ENCODE data around the gene PDE3B. TPM values are rescaled to one million over a fixed set of nuclear protein-coding genes. Genes with fewer than 3 reads are reported as not detected.

Gene PDE3B
- total and polyA plus RNA-seq, 9 of the 15 experiments (the other 6 are each of a cell fraction or from before 2014, with no cell fraction given), result 2.3 to 22.5 (median 12.2) TPM

- no peak for TF ChIP-seq FOXP4 (CRISPR knock-in tag; IDR thresholded peaks at IDR 0.05; ENCODE audit: borderline replicate concordance)
- TF ChIP-seq, protein P1, sequence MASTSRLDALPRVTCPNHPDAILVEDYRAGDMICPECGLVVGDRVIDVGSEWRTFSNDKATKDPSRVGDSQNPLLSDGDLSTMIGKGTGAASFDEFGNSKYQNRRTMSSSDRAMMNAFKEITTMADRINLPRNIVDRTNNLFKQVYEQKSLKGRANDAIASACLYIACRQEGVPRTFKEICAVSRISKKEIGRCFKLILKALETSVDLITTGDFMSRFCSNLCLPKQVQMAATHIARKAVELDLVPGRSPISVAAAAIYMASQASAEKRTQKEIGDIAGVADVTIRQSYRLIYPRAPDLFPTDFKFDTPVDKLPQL (IDR thresholded peaks at IDR 0.05; ENCODE audit: extremely low read depth, insufficient read length), result no peak
- no peak for TF ChIP-seq MCM3 (IDR thresholded peaks at IDR 0.05)
- TF ChIP-seq LCOR (CRISPR knock-in tag; IDR thresholded peaks at IDR 0.05), result no peak
- TF ChIP-seq, protein P2, sequence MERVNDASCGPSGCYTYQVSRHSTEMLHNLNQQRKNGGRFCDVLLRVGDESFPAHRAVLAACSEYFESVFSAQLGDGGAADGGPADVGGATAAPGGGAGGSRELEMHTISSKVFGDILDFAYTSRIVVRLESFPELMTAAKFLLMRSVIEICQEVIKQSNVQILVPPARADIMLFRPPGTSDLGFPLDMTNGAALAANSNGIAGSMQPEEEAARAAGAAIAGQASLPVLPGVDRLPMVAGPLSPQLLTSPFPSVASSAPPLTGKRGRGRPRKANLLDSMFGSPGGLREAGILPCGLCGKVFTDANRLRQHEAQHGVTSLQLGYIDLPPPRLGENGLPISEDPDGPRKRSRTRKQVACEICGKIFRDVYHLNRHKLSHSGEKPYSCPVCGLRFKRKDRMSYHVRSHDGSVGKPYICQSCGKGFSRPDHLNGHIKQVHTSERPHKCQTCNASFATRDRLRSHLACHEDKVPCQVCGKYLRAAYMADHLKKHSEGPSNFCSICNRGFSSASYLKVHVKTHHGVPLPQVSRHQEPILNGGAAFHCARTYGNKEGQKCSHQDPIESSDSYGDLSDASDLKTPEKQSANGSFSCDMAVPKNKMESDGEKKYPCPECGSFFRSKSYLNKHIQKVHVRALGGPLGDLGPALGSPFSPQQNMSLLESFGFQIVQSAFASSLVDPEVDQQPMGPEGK (CRISPR knock-in tag; IDR thresholded peaks at IDR 0.05; ENCODE audit: borderline replicate concordance), result no peak
- TF ChIP-seq, protein P3, sequence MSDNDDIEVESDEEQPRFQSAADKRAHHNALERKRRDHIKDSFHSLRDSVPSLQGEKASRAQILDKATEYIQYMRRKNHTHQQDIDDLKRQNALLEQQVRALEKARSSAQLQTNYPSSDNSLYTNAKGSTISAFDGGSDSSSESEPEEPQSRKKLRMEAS (CRISPR knock-in tag; IDR thresholded peaks at IDR 0.05), result no peak
- no peak for TF ChIP-seq NCOA2 (IDR thresholded peaks at IDR 0.05; ENCODE audit: partially characterized antibody in 2 of 2)
- no peak; the same call in 1 of the 2 replicates for TF ChIP-seq DPF2 (IDR thresholded peaks at IDR 0.05)
- TF ChIP-seq FIP1L1 (IDR thresholded peaks at IDR 0.05; ENCODE audit: low read depth, low read length, poor library complexity, severe bottlenecking), result no peak
- no peak for TF ChIP-seq KAT7 (CRISPR knock-in tag; IDR thresholded peaks at IDR 0.05; ENCODE audit: borderline replicate concordance)
- TF ChIP-seq ZNF274 (IDR thresholded peaks at IDR 0.05; ENCODE audit: borderline replicate concordance, low read depth, low read length), result no peak
- TF ChIP-seq BCL6 (CRISPR knock-in tag; IDR thresholded peaks at IDR 0.05), result no peak
- TF ChIP-seq SRF (CRISPR knock-in tag; IDR thresholded peaks at IDR 0.05), result no peak
- TF ChIP-seq ZNF146 (CRISPR knock-in tag; IDR thresholded peaks at IDR 0.05; ENCODE audit: unreplicated experiment), result no peak
- TF ChIP-seq POLR3A (IDR thresholded peaks at IDR 0.05; ENCODE audit: borderline replicate concordance, extremely low read depth, insufficient read depth, insufficient read length), result no peak
- TF ChIP-seq FOXJ3 (CRISPR knock-in tag; IDR thresholded peaks at IDR 0.05), result no peak
- no peak for TF ChIP-seq BRCA1 (IDR thresholded peaks at IDR 0.05)
- TF ChIP-seq BRCA1 (CRISPR knock-in tag; IDR thresholded peaks at IDR 0.05), result no peak
- TF ChIP-seq NCOR1 (IDR thresholded peaks at IDR 0.05), result no peak
- TF ChIP-seq HDAC6 (IDR thresholded peaks at IDR 0.05; ENCODE audit: low read depth, low read length), result no peak
- no peak for TF ChIP-seq ZNF408 (CRISPR knock-in tag; IDR thresholded peaks at IDR 0.05; ENCODE audit: low read depth)
- TF ChIP-seq LARP7 (IDR thresholded peaks at IDR 0.05), result no peak
- TF ChIP-seq ZNF384 (IDR thresholded peaks at IDR 0.05; ENCODE audit: low read depth, low read length), result no peak
- no peak for TF ChIP-seq ZBTB43 (CRISPR knock-in tag; IDR thresholded peaks at IDR 0.05)
Measured at GRCh38 chr11:14852571-14853177, 209.1 kb downstream of the PDE3B start (continued).

Data from K562 (cell line).